LNCaP clone FGC (cell line): Measurements from ENCODE around the gene HSDL1.

Source experiments
- DNase-seq: peaks from one replicate; pipeline ENCODE4 v3.0.0-alpha.2; 2011; ENCODE audit warnings: low read depth
- H3K4me3 ChIP-seq: 2 replicates; pipeline ENCODE4 v1.5.1; 2011; ENCODE audit warnings: mild to moderate bottlenecking, low read depth, low read length, control low read depth
- TF ChIP-seq, protein P1 (sequence below): IDR thresholded peaks from 2 replicates; pipeline ENCODE4 v1.5.1; 2012; ENCODE audit warnings: mild to moderate bottlenecking; ENCODE audit not compliant: control insufficient read depth, insufficient read depth; ENCODE audit errors: extremely low read depth

Gene HSDL1

DNA sequence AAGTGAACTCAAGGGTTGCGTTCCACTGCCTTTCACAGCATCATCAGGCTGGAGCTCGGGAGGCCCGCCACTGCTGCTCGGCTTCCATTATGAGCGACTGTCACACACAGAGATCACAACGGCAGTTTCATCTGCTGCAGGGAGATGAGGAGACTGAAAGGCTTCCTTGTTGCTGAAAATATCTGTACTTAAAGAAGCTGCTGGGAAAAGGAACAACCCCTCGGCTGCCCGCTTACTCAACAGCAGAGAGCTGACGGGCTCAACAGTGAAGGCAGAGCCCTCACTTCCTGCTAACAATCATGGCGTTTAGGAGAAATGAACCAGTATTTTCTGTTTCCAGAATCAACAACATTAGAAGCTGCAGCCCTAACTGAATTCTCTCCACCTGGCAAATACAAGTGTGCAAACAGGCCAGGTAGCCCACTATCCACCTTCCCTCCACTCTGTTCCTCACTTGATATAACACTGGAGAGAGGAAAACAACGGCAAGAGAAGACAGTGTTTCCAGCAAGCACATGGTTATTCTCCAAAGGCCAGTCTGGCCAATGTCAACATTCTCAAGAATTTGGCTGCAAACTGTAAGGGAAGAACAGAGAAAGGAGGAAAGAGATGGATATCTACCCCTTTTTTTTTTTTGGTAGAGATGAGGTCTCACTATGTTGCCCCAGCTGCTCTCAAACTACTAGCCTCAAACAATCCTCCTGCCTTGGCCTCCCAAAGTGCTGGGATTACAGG is 62.0 kb downstream of the HSDL1 start:
- H3K4me3 ChIP-seq = no peak overlapping the region
- no peak for DNase-seq
- TF ChIP-seq, protein P1, sequence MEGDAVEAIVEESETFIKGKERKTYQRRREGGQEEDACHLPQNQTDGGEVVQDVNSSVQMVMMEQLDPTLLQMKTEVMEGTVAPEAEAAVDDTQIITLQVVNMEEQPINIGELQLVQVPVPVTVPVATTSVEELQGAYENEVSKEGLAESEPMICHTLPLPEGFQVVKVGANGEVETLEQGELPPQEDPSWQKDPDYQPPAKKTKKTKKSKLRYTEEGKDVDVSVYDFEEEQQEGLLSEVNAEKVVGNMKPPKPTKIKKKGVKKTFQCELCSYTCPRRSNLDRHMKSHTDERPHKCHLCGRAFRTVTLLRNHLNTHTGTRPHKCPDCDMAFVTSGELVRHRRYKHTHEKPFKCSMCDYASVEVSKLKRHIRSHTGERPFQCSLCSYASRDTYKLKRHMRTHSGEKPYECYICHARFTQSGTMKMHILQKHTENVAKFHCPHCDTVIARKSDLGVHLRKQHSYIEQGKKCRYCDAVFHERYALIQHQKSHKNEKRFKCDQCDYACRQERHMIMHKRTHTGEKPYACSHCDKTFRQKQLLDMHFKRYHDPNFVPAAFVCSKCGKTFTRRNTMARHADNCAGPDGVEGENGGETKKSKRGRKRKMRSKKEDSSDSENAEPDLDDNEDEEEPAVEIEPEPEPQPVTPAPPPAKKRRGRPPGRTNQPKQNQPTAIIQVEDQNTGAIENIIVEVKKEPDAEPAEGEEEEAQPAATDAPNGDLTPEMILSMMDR = no peak

DNA sequence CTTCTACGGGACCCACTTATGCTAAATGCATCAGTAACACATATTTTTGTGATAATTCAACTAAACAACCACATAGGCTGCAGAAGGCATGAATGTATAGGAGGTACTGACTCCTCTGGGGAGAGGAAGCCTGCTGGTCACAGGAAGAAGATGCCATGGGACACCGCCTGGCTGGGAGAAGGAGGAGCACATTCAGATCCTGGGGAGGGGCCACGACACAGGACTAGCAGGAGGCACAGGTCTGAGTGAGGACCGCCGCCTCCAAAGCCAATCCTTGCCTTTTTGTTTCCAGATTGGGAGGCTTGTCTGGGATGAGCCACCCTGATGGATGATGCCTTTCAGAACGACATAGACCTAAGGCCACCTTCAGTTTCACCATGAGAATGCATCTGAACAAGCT is 62.9 kb downstream of the HSDL1 start:
- no peak overlapping the region for H3K4me3 ChIP-seq
- TF ChIP-seq, protein P1 = no peak
- DNase-seq = no peak

DNA sequence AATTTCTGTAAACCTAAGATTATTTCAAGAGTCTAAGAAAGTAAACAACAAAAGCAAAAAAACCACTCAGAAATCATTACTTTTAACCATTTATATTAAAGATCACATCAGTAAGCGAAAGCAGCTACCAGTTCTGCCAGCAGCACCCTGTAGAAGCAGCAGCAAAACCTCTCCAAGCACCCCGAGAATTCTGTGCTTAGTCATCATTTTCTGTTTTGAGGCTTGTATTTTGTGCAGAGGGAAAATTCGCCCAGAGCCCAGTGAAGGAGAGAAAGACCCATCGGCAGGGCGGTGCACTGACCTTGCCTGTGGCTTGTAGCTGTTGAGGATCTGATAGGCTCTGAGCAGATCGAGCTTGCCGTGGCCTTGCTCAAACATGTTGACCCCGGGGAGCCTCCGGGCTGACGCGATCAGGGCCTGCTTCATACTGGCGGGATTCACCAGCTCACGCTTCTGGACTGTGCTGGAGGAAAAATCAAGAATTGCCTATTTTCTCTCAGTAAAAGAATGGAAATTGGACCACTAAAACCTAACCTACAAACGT is 63.5 kb downstream of the HSDL1 start:
- no peak overlapping the region for H3K4me3 ChIP-seq
- TF ChIP-seq, protein P1 = no peak
- no peak for DNase-seq

DNA sequence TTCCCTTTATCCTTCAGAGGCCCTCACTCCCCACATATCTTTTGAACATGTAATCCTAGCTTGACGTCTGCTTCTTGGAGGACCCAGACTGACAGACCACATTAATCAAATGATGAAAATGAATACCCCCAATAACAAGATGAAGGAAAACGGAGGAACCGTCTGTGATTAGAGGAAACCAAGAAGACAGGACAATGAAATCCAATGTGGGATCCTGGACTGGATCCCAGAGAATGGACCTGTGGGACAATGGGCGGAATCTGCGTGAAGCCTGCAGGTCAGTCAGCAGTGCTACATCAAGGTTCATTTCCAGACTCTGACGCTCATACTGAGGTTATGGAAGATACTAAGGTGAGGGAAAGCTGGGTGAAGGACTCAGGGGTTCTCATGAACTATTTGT is 64.2 kb downstream of the HSDL1 start:
- TF ChIP-seq, protein P1 = no peak
- no peak for DNase-seq
- H3K4me3 ChIP-seq = no peak overlapping the region

DNA sequence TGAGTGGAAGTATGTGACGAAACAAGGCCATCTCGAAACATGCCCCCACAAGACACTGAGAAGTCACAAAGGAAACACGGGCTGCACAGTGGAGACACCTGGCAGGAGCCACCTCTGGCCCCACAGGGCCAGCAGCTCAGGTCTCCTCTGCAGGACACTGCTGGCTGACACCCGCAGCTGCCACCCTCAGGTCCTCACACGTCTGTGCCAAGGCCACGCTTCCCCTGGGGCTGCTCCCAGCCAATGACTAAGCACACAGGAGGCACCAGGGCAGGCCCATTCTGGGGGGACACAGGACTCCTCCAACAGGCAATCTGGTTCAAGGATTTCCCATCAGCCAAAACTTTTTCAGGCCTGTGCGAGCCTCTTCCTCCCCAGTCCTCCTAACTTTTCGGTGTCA is 64.6 kb downstream of the HSDL1 start:
- H3K4me3 ChIP-seq = no peak overlapping the region
- DNase-seq = no peak
- TF ChIP-seq, protein P1 = no peak

DNA sequence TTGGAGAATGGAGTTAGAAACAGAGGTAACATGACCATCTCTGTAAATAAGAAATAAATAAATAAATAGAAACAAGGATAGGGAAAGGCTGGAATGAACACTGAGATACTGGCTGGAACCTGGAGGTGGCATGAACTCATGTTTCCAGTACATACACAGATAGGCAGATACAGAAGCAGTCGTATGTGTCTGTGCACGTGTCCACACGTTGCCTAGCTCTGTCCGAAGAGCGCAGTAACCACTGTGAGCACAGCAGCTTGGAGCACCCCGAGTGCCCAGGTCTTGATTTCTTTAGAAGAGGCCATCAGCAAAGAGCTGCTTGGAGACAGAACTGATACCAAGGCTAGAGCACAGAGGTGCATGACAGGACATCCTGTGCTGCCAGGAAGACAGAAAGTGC is 65.3 kb downstream of the HSDL1 start:
- TF ChIP-seq, protein P1 = no peak
- H3K4me3 ChIP-seq = no peak overlapping the region
- no peak for DNase-seq

DNA sequence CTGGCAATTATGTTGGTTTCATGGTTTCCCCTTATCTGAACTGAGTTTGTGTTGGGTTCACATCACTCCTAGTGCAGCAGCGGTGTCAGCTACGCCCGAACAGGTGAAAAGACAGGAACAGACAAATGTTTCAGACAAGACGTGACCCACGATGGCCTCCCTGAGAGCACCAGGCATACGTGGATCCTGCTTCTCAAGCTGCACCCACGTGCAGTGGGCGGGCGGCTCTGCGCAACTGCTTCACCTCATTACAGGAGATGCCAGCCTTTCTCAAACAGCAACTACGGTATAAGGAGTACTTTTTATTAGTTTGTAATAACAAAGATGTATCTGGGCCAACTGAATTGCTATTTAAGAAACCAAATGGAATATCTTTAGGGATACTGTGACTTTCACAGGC is 69.6 kb downstream of the HSDL1 start:
- no peak overlapping the region for H3K4me3 ChIP-seq
- TF ChIP-seq, protein P1 = no peak
- DNase-seq = no peak
